ENCODE data around the gene TAOK3. TPM values are rescaled to one million over a fixed set of nuclear protein-coding genes. Genes with fewer than 3 reads are reported as not detected.
A peak's percentile ranks its signal among the peaks of the same experiment; 100 is the strongest.

TAOK3 gene
- total and polyA plus RNA-seq, 9 of the 15 experiments (the other 6 are each of a cell fraction or from before 2014, with no cell fraction given), result 24.3 to 83.5 (median 47.1) TPM

DNA sequence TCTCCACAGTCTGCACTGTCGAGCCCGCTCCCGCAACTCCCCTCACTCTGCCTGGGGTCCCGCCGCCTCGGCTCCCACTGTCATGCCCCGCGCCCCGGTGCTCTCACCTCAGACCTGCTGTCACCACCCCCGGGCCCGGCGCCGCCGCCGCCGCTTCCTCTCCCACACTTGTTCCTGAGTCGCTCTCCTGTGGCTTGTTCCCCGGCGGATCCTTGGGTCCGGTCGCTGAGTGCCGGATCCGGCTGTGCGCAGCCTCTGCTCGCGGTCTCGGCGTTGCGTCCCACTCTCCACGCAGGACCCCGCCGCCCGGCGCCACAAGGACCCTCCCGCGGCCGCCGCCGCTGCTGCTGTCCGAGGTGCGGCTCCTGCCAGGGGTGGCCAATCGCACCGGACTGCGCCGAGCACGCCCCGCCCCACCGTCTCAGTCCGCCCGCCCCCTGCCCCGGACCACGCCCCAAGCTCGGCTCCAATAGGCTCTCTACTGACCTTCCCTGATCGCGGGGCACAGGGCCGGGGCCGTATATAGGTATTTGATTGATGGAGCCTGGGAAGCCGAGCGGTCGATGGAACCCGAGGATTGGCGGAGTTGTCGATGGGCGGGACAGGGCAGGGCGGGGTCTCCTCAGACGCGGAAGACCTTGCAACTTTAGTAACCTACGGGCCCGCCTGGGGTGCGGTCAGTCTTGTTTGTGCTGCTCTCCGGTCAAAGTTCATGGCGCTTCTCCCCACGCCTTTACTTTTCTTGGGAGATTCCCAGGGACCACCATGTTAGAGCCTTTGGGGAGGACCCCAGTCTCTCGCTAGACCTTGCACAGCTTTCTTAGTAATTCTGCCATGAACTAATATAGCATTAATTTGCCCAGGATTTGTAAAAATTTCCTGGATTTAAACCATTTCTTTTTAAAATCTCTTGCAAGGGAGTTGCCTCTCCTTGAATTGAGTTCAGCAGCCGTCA, at the start of gene TAOK3 (continued):
- TF ChIP-seq ZNF696 (CRISPR knock-in tag; conservative IDR thresholded peaks at IDR 0.05) (no peak), ZNF263 (CRISPR knock-in tag; IDR thresholded peaks at IDR 0.05; ENCODE audit: borderline replicate concordance) (no peak), XRCC3 (IDR thresholded peaks at IDR 0.05) (no peak), FOS (IDR thresholded peaks at IDR 0.05; ENCODE audit: extremely low read depth, insufficient read length) (peak; percentile 18), ETV1 (tag; conservative IDR thresholded peaks at IDR 0.05; ENCODE audit: low read depth) (no peak), ZNF77 (CRISPR knock-in tag; IDR thresholded peaks at IDR 0.05) (no peak), RFX5 (IDR thresholded peaks at IDR 0.05; ENCODE audit: low read depth, low read length) (no peak), ESRRB (CRISPR knock-in tag; IDR thresholded peaks at IDR 0.05; ENCODE audit: borderline replicate concordance) (no peak), ZNF830 (CRISPR knock-in tag; IDR thresholded peaks at IDR 0.05) (no peak), KLF10 (CRISPR knock-in tag; IDR thresholded peaks at IDR 0.05) (no peak), SAP30 (IDR thresholded peaks at IDR 0.05; ENCODE audit: borderline replicate concordance, insufficient read depth, low read depth, low read length, poor library complexity, severe bottlenecking) (peak; percentile 73)
- TF ChIP-seq, protein P1, sequence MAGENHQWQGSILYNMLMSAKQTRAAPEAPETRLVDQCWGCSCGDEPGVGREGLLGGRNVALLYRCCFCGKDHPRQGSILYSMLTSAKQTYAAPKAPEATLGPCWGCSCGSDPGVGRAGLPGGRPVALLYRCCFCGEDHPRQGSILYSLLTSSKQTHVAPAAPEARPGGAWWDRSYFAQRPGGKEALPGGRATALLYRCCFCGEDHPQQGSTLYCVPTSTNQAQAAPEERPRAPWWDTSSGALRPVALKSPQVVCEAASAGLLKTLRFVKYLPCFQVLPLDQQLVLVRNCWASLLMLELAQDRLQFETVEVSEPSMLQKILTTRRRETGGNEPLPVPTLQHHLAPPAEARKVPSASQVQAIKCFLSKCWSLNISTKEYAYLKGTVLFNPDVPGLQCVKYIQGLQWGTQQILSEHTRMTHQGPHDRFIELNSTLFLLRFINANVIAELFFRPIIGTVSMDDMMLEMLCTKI (IDR thresholded peaks at IDR 0.05; ENCODE audit: partially characterized antibody), result no peak
- TF ChIP-seq, protein P2, sequence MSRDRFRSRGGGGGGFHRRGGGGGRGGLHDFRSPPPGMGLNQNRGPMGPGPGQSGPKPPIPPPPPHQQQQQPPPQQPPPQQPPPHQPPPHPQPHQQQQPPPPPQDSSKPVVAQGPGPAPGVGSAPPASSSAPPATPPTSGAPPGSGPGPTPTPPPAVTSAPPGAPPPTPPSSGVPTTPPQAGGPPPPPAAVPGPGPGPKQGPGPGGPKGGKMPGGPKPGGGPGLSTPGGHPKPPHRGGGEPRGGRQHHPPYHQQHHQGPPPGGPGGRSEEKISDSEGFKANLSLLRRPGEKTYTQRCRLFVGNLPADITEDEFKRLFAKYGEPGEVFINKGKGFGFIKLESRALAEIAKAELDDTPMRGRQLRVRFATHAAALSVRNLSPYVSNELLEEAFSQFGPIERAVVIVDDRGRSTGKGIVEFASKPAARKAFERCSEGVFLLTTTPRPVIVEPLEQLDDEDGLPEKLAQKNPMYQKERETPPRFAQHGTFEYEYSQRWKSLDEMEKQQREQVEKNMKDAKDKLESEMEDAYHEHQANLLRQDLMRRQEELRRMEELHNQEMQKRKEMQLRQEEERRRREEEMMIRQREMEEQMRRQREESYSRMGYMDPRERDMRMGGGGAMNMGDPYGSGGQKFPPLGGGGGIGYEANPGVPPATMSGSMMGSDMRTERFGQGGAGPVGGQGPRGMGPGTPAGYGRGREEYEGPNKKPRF (IDR thresholded peaks at IDR 0.05; ENCODE audit: low read depth, low read length), result no peak
- TF ChIP-seq, protein P3, sequence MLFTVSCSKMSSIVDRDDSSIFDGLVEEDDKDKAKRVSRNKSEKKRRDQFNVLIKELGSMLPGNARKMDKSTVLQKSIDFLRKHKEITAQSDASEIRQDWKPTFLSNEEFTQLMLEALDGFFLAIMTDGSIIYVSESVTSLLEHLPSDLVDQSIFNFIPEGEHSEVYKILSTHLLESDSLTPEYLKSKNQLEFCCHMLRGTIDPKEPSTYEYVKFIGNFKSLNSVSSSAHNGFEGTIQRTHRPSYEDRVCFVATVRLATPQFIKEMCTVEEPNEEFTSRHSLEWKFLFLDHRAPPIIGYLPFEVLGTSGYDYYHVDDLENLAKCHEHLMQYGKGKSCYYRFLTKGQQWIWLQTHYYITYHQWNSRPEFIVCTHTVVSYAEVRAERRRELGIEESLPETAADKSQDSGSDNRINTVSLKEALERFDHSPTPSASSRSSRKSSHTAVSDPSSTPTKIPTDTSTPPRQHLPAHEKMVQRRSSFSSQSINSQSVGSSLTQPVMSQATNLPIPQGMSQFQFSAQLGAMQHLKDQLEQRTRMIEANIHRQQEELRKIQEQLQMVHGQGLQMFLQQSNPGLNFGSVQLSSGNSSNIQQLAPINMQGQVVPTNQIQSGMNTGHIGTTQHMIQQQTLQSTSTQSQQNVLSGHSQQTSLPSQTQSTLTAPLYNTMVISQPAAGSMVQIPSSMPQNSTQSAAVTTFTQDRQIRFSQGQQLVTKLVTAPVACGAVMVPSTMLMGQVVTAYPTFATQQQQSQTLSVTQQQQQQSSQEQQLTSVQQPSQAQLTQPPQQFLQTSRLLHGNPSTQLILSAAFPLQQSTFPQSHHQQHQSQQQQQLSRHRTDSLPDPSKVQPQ (CRISPR knock-in tag; IDR thresholded peaks at IDR 0.05; ENCODE audit: borderline replicate concordance), result no peak
- TF ChIP-seq, protein P4, sequence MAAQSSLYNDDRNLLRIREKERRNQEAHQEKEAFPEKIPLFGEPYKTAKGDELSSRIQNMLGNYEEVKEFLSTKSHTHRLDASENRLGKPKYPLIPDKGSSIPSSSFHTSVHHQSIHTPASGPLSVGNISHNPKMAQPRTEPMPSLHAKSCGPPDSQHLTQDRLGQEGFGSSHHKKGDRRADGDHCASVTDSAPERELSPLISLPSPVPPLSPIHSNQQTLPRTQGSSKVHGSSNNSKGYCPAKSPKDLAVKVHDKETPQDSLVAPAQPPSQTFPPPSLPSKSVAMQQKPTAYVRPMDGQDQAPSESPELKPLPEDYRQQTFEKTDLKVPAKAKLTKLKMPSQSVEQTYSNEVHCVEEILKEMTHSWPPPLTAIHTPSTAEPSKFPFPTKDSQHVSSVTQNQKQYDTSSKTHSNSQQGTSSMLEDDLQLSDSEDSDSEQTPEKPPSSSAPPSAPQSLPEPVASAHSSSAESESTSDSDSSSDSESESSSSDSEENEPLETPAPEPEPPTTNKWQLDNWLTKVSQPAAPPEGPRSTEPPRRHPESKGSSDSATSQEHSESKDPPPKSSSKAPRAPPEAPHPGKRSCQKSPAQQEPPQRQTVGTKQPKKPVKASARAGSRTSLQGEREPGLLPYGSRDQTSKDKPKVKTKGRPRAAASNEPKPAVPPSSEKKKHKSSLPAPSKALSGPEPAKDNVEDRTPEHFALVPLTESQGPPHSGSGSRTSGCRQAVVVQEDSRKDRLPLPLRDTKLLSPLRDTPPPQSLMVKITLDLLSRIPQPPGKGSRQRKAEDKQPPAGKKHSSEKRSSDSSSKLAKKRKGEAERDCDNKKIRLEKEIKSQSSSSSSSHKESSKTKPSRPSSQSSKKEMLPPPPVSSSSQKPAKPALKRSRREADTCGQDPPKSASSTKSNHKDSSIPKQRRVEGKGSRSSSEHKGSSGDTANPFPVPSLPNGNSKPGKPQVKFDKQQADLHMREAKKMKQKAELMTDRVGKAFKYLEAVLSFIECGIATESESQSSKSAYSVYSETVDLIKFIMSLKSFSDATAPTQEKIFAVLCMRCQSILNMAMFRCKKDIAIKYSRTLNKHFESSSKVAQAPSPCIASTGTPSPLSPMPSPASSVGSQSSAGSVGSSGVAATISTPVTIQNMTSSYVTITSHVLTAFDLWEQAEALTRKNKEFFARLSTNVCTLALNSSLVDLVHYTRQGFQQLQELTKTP (IDR thresholded peaks at IDR 0.05; ENCODE audit: low read depth in 1 of 2, partially characterized antibody in 2 of 2), result peak in 1 of 2 experiments; percentile 47

Data from K562 (cell line).